G401.6 (cell line): ENCODE results near the gene GALNTL6.

ENCODE experiments used
- FAIRE-seq: peaks from 2 replicates; lab custom pipeline; 2012; peaks lifted over from hg19 to GRCh38; lab: Jason Lieb, UNC

GALNTL6 gene

GRCh38 chr4:171889681-171890080, 76.5 kb downstream of the GALNTL6 start:
- no peak for FAIRE-seq

GRCh38 chr4:171891038-171891437, 77.8 kb downstream of the GALNTL6 start:
- FAIRE-seq: no peak

- no peak for FAIRE-seq
Measured at GRCh38 chr4:171896426-171896825, 83.2 kb downstream of the GALNTL6 start.

- no peak for FAIRE-seq
Measured at GRCh38 chr4:171919314-171919713, 106.1 kb downstream of the GALNTL6 start.

- no peak for FAIRE-seq
Measured at GRCh38 chr4:171920901-171921300, 107.7 kb downstream of the GALNTL6 start.

- no peak for FAIRE-seq
Measured at GRCh38 chr4:171924746-171925376, 111.7 kb downstream of the GALNTL6 start.

- no peak for FAIRE-seq
Measured at GRCh38 chr4:171928336-171928735, 115.1 kb downstream of the GALNTL6 start.

GRCh38 chr4:171929477-171929876, 116.3 kb downstream of the GALNTL6 start:
- no peak for FAIRE-seq

- FAIRE-seq: no peak
Measured at GRCh38 chr4:171929907-171930306, 116.7 kb downstream of the GALNTL6 start.

- FAIRE-seq: no peak
Measured at GRCh38 chr4:171932238-171932637, 119.0 kb downstream of the GALNTL6 start.

- FAIRE-seq: no peak
Measured at GRCh38 chr4:171940656-171941055, 127.5 kb downstream of the GALNTL6 start.

GRCh38 chr4:171947400-171947799, 134.2 kb downstream of the GALNTL6 start:
- FAIRE-seq: no peak

GRCh38 chr4:171948038-171948437, 134.8 kb downstream of the GALNTL6 start:
- no peak for FAIRE-seq

- no peak for FAIRE-seq
Measured at GRCh38 chr4:171954650-171955049, 141.4 kb downstream of the GALNTL6 start.

GRCh38 chr4:171956678-171957077, 143.5 kb downstream of the GALNTL6 start:
- no peak for FAIRE-seq

GRCh38 chr4:171962110-171962509, 148.9 kb downstream of the GALNTL6 start:
- no peak for FAIRE-seq

GRCh38 chr4:171966356-171966755, 153.2 kb downstream of the GALNTL6 start:
- FAIRE-seq: no peak

- FAIRE-seq: no peak
Measured at GRCh38 chr4:171978216-171978615, 165.0 kb downstream of the GALNTL6 start.

GRCh38 chr4:171979461-171979860, 166.3 kb downstream of the GALNTL6 start:
- FAIRE-seq: no peak

GRCh38 chr4:171981185-171981584, 168.0 kb downstream of the GALNTL6 start:
- FAIRE-seq: no peak

GRCh38 chr4:171983935-171984805, 171.0 kb downstream of the GALNTL6 start:
- no peak for FAIRE-seq

GRCh38 chr4:171985129-171985528, 171.9 kb downstream of the GALNTL6 start:
- FAIRE-seq: no peak

- no peak for FAIRE-seq
Measured at GRCh38 chr4:171993247-171993646, 180.0 kb downstream of the GALNTL6 start.

- no peak for FAIRE-seq
Measured at GRCh38 chr4:172007889-172008288, 194.7 kb downstream of the GALNTL6 start.
